GM18505 (cell line): ENCODE data around the gene OR10P1.
"Not testable (repeated sequence)": the region's sequence is repeated elsewhere in the genome, so short reads cannot be mapped to it uniquely, and the experiment has no call there.

Source experiments
- ATAC-seq: cut with Tn5 transposase; IDR thresholded peaks from one replicate; pipeline ENCODE4 v1.9.1; 2021; ENCODE audit not compliant: unreplicated experiment
- POLR2A ChIP-seq: IDR thresholded peaks from 4 replicates; pipeline ENCODE4 v1.6.1; 2011; ENCODE audit warnings: borderline replicate concordance; ENCODE audit not compliant: insufficient read depth, insufficient read length; ENCODE audit errors: extremely low read depth

Gene OR10P1

GRCh38 chr12:55636853-55637252 lies at the start of gene OR10P1:
Gene OR10P1, plus strand, starts transcription at chr12:55636892. Its CDS starts 0 bp downstream, at chr12:55636892.
- TF ChIP-seq POLR2A, result no peak
- no peak for ATAC-seq

GRCh38 chr12:55590152-55590551 lies 46.5 kb upstream of the OR10P1 start:
- ATAC-seq, result not testable (repeated sequence)

DNA sequence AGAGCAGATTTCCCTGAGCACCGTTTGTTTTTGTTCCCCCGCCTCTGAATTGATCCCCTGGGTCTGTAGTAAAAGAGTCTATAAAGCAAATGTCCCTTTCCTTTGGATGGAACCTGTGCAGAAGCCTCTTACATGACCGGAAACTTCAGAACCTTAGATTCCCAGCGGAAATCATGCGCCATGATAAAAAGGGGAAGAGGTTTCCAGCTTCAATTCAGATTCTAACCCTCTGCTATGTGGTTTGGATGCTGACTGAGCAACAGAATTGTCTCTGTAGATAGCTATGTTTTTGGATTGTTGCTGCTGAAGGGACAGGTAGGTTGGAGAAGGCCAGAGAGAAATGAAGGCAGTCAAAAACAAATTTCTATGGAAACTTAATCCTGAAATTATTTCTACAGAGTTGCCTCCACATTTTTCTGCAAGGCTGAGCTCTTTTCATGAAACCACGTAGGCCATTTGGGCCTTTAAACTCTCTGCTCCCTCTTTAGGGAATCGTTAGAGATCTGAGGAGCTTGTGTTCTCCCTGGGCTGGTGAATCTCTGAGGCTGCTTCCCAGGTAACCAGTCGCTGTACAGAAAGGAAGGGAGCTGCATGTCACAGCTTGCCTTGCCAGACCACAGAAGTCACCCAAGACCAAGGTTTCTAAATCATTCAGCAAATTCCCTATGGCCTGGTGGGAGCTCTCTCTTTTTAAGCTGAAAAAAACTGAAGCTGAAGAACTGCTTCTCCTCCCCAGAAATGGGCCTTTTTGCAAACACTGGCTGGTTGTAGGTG lies 28.7 kb upstream of the OR10P1 start:
- ATAC-seq, result no peak
- no peak for TF ChIP-seq POLR2A

DNA sequence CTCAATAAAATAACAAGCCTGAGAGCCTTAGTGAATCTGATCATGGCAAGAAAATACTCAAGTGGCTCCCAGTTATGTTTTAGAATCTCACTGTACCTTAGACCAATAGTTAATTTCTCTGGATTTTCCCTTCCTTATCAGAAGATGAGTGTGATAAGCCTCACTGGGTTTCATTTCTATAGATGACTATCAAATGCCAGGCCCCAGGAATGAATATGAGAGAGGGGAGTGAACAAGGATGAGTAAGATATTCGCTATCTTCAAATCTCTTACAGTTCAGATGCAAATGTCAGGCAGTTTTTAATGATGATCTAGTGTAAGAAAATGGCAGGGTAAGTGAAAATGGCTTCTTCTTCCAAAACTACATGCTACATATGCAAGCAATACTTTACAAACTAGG lies 26.1 kb upstream of the OR10P1 start:
- no peak for ATAC-seq
- no peak for TF ChIP-seq POLR2A

DNA sequence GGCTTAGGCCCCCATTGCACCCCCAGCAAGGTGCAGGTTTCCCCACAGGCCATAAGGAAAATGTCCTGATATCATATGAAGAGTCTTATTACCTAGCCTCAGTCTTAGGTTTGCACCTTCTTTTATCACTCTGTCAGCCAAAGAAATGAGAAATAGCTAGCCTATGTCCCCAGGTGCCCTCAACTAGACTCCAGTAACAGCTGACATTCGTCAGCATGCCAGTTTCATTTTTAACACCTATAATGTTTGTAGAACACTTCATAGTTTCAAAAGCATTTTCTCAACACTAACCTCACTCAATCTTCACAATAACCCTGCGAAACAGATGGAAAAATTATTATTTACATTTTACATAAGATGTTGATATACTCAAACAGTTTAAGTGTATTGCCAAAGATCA lies 24.0 kb upstream of the OR10P1 start:
- no peak for ATAC-seq

GRCh38 chr12:55614764-55615163 lies 21.9 kb upstream of the OR10P1 start:
- TF ChIP-seq POLR2A, result no peak
- no peak for ATAC-seq

More for the DNA sequence above, 24.0 kb upstream of the OR10P1 start:
- no peak for TF ChIP-seq POLR2A

GRCh38 chr12:55619354-55620138 lies 17.1 kb upstream of the OR10P1 start:
- no peak for TF ChIP-seq POLR2A
- ATAC-seq, result peak; percentile 67

- no peak for ATAC-seq
- no peak for TF ChIP-seq POLR2A
Measured at GRCh38 chr12:55624056-55624455, 12.6 kb upstream of the OR10P1 start.

DNA sequence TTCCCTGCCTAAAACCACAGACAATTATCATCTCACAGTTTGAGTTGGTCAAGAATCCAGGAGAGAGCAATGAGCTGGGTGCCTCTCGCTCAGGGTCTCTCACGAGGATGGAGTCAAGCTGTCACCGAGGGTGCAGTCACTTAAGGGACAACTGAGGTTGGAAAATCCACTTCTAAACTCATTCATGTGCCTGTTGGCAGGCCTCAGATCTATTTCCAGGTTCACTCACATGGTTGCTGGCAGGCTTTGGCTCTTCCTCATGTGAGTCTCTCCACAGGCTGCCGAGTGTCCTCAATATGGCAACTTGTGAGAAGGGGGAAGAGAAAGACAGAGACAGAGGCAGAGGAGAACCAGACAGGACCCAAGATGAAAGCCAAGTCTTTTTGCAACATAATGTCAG lies 10.5 kb upstream of the OR10P1 start:
- ATAC-seq, result no peak
- no peak for TF ChIP-seq POLR2A

DNA sequence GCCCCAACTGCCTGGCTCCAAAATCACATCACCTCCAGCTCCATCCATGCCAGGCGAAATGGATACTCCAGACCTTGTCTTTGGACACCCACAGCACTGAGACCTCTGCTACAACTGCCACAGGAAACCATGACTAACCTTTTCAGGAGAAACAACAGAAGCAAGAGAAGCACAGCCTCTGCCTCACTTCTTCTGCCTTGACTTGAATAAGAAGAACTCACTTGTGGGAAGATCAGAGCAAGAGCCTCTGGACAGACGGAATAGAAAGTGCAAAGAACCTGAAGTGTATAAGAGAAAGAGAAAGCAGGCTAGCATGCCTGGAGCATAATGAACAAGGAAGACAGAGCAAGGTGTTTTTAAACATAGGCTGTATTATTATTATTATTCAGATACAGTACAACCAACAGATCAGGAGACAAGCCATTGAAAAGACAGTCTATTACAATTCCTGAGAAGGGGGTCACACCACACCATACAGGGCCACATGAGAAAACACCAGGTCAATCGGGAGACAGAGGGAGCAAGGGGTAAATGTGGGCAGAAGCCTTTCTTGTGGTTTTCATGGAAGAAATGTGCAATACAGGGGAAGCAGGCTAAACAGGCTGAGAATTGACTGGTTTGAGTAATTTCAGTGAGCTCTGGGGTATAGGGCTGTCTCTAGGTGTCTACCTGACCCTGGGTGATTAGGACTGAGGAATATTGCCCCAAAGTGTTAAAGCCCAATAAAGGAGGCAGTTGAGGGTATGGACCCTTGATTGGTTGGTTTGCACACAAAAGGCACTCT lies 7.4 kb upstream of the OR10P1 start:
- ATAC-seq, result no peak
- no peak for TF ChIP-seq POLR2A

DNA sequence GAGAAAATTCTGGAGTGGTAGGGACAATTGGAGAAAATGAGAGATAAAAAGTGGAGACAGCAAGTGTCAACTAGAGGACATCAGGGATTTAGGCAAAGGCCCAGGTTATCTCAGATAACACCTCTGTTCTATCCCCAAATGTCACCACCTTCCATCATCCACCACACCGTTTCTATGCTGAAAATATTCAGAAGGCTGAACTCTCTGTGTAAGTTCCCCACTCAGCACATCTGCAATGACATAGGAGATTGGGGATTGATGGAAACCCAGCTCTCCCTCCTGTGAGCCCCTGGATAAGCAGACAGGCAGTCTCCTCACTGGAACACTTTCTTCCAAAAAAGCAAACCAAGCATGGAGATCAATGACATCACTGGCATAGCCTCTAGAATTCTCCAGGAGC lies 5.6 kb upstream of the OR10P1 start:
- no peak for ATAC-seq
- TF ChIP-seq POLR2A, result no peak

- TF ChIP-seq POLR2A, result no peak
- no peak for ATAC-seq
Measured at GRCh38 chr12:55631733-55632132, 5.0 kb upstream of the OR10P1 start.

GRCh38 chr12:55633151-55633550 lies 3.5 kb upstream of the OR10P1 start:
- TF ChIP-seq POLR2A, result no peak
- ATAC-seq, result no peak

- no peak for ATAC-seq
Measured at GRCh38 chr12:55636116-55636655, 506 bp upstream of the OR10P1 start.

DNA sequence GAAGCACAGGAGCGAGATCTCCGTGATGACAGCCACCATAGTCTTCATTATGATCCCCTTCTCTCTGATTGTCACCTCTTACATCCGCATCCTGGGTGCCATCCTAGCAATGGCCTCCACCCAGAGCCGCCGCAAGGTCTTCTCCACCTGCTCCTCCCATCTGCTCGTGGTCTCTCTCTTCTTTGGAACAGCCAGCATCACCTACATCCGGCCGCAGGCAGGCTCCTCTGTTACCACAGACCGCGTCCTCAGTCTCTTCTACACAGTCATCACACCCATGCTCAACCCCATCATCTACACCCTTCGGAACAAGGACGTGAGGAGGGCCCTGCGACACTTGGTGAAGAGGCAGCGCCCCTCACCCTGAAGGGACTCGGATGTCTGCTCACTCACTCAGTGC lies 775 bp downstream of the OR10P1 start:
- no peak for ATAC-seq
- TF ChIP-seq POLR2A, result no peak

More at GRCh38 chr12:55636116-55636655, 506 bp upstream of the OR10P1 start:
- no peak for TF ChIP-seq POLR2A
